ENCODE data around the gene AMER2.

GRCh38 chr13:25165663-25166062, 6.4 kb downstream of the AMER2 start:
- TF ChIP-seq CTCF (IDR thresholded peaks at IDR 0.05) (no peak), POLR2A (IDR thresholded peaks at IDR 0.05) (no peak), POLR2AphosphoS5 (IDR thresholded peaks at IDR 0.05) (no peak)

Measured in breast epithelium (tissue), 3 donors.